GM12891 (cell line): ENCODE results near the gene AGTPBP1.

ENCODE experiments used
- PAX5 ChIP-seq: IDR thresholded peaks from 2 replicates; pipeline ENCODE4 v1.6.1; 2011; ENCODE audit warnings: low read length, moderate library complexity, mild to moderate bottlenecking; ENCODE audit not compliant: insufficient read depth, severe bottlenecking
- POLR2A ChIP-seq: IDR thresholded peaks from 2 replicates; pipeline ENCODE4 v1.6.1; 2011; ENCODE audit warnings: low read depth, low read length, control low read depth
- POLR2AphosphoS5 ChIP-seq: IDR thresholded peaks from 2 replicates; pipeline ENCODE4 v1.6.1; 2011; ENCODE audit warnings: low read depth, low read length, control low read depth
- SPI1 ChIP-seq: IDR thresholded peaks from 2 replicates; pipeline ENCODE4 v1.6.1; 2011; ENCODE audit warnings: low read depth, low read length, control low read depth

DNA sequence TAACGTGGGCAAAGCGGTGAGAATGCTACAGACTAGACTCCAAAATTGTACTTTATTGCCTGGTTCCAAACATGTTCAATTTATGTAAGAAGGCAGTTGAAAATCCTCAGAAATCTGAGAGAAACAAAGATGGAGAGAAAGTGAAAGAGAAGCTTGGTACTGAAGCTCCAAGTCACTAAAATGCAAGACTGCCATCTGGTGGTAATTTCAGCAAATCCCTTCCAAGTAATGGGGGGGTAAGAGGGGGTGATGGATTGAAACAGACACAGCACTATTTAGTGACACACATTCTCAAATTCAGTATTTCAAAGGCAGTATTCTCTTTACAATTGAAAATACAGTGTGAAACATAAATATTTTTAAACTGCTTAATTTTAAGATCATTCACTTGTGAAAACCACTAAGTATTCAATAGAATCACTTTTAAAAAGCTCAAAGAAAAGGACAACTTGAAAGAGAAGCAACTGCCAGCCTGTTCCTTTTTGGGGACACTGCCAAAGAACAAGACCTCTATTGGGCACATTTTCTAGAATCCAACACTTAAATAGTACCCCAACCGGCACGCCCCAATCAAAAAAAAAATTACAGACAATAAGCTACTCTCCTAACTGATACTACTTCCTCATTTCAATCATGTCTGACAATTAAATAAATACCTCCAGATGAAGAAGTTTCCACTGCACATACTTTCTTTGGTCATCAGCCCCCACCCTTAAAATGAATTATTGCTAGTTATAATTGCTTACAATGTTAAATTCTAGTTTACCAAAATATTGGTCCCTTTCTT is 131.5 kb downstream of the AGTPBP1 start:
- TF ChIP-seq PAX5 = no peak
- TF ChIP-seq POLR2A = no peak
- TF ChIP-seq POLR2AphosphoS5 = no peak
- TF ChIP-seq SPI1 = peak; percentile 13; the same call in 1 of the 2 replicates
